Stimulated activated CD8-positive, alpha-beta memory T cell treated with anti-CD3 and anti-CD28 coated beads, Interleukin-2, amount 100 ng/mL, for 1 hour (primary cell): ENCODE data around the gene RTN4R.
A peak's percentile ranks its signal among the peaks of the same experiment; 100 is the strongest.
"Not testable (repeated sequence)": the region's sequence is repeated elsewhere in the genome, so short reads cannot be mapped to it uniquely, and the experiment has no call there.

Source experiments
- DNase-seq, 2 donors: peaks; one replicate each; pipeline ENCODE4 v3.0.0-alpha.2; 2020; ENCODE audit warnings: low read depth in 2 of 2

RTN4R gene

DNA sequence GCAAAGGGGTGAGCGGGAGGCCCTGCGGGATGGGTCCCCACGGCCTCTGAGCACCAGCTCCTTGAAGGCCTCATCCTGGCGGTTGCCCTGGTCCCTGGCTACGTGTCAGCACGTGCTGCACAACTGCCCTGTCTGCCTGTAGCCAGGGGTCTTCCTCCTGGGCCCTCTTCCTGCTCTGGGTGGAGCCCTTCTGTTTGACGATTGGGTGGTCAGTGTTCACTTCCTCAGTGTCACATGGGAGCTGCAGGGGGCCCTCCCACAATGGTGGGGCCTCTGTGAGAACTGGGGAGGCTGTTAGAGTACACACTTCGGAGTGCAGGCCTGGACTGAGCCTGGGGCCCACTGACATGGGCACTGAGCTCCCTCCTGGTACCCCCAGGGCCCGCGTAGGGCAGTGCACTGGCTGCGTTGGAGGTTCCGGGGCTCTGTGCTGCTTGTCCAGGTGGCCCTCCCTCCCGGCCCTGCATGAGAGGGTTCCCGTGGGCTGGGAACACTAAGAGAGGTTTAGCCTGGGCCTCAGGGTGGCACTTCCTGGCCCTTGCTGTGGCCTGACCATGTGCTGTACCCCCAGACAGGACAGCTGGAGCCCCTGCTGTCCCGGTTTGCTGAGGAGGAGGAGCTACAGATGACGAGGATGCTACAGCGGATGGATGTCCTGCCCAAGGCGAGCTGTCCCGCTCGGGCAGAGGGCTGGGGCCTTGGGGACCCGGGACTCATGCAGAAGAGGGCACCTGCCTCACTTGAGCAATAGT, 38.0 kb upstream of the RTN4R start:
- no peak for DNase-seq

DNA sequence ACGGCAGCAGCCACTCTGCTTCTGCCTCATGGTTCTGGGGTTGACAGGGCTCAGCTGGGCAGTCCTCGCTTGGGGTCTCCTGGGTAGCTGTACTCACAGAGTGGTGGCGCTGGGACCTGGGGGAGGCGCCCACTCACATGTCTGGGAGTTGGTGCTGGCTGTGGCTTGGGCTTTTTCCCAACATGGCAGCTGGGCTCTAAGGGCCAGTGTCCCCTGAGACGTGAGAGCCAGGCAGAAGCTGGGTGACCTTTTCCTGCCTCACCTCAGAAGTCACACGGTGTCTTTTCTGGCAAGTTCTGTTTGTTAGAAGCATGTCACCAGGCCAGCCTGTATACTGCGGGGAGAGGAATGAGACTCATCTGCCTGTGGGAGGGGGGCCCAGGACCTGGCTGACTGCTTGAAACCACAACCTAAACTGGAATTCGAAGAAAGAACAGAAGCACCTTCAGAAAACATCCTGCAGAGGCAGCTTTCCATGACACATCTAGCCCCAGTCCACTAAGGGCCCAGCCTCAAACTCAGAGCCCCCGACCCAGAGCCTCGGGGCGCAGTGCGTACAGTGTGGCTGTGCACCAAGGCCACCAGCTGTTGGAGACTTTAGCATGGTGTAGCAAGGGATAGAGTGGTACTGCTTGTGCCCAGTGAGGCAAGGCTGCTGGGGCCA, 37.2 kb upstream of the RTN4R start:
- not testable (repeated sequence) for DNase-seq

GRCh38 chr22:20304646-20305045, 36.5 kb upstream of the RTN4R start:
- DNase-seq: no peak

DNA sequence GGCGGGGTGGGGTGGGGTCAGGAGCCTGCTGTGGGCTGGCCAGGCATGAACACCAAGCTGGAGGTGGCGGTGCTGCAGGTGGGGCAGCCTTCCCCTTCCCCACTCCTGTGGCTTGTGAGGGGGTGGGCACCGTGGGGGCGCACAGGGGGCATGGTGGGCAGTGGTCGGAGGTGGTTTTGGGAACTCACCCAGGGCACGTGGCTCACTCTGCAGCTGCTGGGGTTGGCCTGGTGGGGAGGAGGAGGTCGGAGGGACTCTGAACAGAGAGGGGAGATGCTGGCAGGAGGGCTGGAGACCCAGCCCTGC, 35.1 kb upstream of the RTN4R start:
- DNase-seq: not testable (repeated sequence)

- DNase-seq: no peak
These were observed 34.5 kb upstream of the RTN4R start for GRCh38 chr22:20302438-20303228.

DNA sequence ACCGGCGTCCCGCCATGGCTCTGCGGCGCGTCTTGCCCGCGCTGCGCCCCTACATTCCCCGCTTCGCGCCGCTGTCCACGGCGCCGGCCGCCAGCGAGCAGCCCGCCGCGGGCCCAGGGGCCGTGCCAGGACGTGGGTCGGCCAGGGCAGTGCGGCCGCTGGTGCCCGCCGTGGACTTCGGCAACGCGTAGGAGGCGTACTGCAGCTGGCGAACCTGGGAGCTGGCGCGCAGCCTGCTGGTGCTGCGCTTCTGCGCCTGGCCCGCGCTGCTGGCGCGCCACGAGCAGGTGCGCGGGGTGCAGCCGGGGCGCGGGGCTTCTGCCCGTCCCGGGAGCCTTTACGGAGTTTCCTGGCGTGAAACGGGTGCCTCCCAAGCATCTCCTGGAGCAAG, 31.6 kb upstream of the RTN4R start:
- no peak for DNase-seq

- peak; percentile 65 to 85 for DNase-seq
These were observed 31.0 kb upstream of the RTN4R start for GRCh38 chr22:20298803-20299745.

GRCh38 chr22:20298110-20298802, 30.1 kb upstream of the RTN4R start:
- no peak for DNase-seq

- no peak for DNase-seq
These were observed 29.4 kb upstream of the RTN4R start for GRCh38 chr22:20297414-20298109.

GRCh38 chr22:20296598-20296997, 28.5 kb upstream of the RTN4R start:
- DNase-seq: no peak

GRCh38 chr22:20295262-20296064, 27.3 kb upstream of the RTN4R start:
- DNase-seq: no peak

- DNase-seq: no peak
These were observed 24.6 kb upstream of the RTN4R start for GRCh38 chr22:20292673-20293232.

- no peak for DNase-seq
These were observed 24.0 kb upstream of the RTN4R start for GRCh38 chr22:20292108-20292507.

DNA sequence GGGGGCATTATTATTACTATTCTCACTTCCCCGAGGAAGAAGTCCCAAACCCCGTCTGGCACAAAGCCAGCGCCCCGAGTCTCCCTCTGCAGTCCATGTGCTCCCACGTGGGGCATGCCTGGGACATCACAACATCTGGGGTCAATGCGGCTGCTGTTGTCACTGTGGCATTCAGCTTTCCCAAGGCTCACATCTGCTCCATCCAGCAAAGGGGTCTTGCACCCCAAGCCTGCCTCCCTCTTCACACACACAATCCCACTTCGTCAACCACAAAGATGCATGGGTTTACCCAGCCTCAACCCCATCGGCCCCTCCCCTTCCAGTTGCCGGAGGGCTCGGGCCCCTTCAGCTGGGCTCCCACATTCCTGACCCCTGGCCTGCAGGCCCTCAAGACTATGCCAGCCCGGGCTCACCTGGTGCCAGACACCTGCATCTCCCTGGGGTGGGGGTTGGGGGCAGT, 23.5 kb upstream of the RTN4R start:
- DNase-seq: no peak

- no peak for DNase-seq
These were observed 23.1 kb upstream of the RTN4R start for GRCh38 chr22:20291249-20291586.

DNA sequence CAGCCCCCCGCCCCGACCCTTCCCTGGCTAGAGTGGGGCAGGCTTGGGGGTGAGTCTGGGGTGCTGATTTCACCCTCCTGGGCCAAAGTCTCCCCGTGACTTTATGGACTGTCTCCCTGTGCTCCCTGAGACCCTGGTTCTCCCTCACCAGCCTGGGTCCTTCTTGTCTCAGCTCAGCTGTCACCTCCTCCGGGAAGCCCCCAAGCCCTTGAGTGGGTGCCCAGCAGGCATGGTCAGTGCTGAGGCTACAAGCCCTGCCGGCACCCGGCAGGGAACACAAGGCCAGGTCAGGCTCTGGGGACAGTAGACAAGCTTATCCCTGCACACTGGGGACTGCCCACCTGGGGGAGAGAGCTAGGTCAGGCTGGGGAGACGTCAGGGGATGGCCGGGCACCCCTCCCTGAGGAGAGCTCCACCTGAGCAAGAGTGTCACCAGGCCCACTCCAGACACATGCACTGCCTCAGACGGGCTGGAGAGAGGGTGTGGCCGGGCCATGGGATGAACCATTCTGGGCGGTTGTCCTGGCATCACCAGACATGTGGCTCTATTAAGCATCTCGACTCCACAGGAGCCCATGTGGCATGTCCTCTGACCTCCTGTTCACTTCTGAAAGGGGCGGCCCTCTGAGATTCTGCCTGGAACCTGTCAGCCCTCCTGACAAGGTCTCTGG, 22.6 kb upstream of the RTN4R start:
- no peak for DNase-seq

DNA sequence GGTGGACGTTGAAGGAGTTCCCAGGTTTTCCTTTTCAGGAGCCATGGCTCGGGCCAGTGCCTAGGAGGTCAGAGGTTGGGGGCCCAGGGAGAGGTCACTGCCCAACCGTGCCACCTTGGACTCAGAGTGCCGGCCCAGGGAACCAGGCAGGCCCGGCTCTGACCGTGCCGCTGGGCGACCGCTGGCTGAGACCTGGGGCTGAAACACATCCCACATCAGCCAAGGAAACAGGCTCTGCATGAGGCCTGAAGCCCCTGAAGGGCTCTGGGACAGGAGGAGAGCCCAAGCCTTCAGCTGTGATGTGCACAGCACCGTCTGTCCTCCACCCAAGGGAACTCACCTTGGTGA, 21.9 kb upstream of the RTN4R start:
- DNase-seq: no peak

- DNase-seq: not testable (repeated sequence)
These were observed 21.3 kb upstream of the RTN4R start for GRCh38 chr22:20289182-20290044.
